Ramos (cell line): ENCODE results near the gene NEDD8.

Experiments used
- in situ Hi-C: fragments of 300-500 bp; cut with MboI; formaldehyde crosslinking; loops from one replicate; pipeline ENCODE4 v1.14.3; 2022; ENCODE audit warnings: low sequenced_read_pairs; ENCODE audit not compliant: unreplicated experiment

The NEDD8 gene

GRCh38 chr14:24250354-24250753 lies 18.2 kb upstream of the NEDD8 start:
- in situ Hi-C loops: no loop called here

DNA sequence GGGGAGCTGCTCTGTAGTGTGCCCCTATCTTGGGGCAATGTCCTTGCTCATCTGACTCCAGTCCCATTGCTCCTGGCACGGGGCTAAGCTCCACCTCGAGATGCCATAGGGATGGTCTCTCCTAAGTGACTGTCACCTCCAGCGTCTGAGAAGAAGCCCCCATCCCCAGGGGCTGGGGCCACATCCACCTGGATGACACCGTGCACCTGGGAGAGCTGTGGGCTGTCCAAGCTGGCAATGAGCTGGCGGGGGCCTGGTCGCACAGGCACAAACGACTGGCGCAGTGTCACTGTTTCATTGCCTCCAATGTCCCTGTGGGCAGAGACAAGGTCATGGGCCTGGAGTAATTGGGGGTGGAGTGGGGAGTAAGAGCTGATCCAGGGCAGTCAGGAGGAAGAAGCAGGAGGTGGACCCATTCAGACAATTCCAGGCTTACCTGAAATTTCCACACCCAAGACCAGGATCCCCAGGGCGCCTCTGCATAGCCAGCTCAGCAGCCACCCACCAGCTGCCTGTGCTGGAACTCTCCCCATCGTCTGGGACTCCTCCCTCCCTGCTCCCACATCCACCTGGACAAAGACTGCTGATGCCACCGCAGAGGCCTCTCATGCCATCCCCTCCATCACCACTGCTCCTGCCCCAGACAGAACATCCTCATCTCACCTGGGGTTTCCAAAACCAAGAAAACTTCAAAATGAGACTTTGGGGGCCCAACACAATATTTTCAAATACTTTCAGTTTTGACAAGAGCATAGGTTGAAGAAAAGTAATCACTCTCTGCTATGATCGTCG lies 17.3 kb upstream of the NEDD8 start:
- in situ Hi-C loops: loop anchor here (10.0 kb wide), 1 partner anchor 185 kb away; no protein-coding TSS in a partner anchor

DNA sequence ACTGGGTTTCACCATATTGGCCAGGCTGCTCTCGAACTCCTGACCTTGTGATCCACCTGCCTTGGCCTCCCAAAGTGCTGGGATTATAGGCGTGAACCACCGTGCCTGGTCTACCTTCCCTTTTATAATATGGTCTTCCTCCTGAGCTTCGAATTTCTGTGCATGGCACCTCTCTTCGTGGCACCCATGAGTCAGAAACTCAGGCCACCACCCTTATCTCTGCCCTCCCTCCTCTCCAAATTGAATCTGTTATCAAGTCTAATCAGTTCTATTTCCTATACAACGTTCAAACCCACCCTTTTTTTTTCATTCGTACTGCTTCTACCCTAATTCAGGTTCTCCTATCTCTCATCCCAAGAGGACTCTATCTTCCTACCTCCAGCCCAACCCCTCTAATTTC lies 15.3 kb upstream of the NEDD8 start:
- in situ Hi-C loops: loop anchor here (10.0 kb wide), 1 partner anchor 187 kb away; no protein-coding TSS in a partner anchor

DNA sequence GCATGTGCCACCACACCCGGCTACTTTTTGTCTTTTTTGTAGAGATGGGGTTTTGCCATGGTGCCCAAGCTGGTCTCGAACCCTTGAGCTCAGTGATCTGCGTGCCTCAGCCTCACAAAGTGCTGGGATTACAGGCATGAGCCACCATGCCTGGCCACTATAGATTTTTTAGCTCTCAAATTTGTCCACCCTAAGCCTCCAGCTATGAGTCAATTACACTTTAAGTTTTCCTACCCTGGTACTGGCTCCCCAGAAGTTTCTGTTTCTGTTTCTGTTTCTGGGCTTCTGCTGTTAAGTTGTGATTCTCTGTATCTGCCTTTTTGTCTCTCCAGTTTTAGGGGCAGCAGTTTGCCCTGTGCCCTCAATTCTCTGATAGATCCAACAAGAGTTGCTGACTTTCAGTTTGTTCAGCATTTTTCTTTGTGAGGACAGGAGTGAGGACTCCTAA lies 14.6 kb upstream of the NEDD8 start:
- in situ Hi-C loops: loop anchor here (10.0 kb wide), 1 partner anchor 188 kb away; no protein-coding TSS in a partner anchor

- in situ Hi-C loops: loop anchor here (10.0 kb wide), 1 partner anchor 189 kb away; no protein-coding TSS in a partner anchor
Observed at GRCh38 chr14:24245350-24245749, 13.2 kb upstream of the NEDD8 start.

GRCh38 chr14:24243336-24243836 lies 11.2 kb upstream of the NEDD8 start:
- in situ Hi-C loops: loop anchor here (5.0 to 10.0 kb wide), 2 partner anchors 54 to 191 kb away; partner anchors contain the start of genes DHRS1 and NOP9

GRCh38 chr14:24241829-24242443 lies 9.8 kb upstream of the NEDD8 start:
- in situ Hi-C loops: loop anchor here (5.0 to 10.0 kb wide), 2 partner anchors 55 to 193 kb away; partner anchors contain the start of genes DHRS1 and NOP9

DNA sequence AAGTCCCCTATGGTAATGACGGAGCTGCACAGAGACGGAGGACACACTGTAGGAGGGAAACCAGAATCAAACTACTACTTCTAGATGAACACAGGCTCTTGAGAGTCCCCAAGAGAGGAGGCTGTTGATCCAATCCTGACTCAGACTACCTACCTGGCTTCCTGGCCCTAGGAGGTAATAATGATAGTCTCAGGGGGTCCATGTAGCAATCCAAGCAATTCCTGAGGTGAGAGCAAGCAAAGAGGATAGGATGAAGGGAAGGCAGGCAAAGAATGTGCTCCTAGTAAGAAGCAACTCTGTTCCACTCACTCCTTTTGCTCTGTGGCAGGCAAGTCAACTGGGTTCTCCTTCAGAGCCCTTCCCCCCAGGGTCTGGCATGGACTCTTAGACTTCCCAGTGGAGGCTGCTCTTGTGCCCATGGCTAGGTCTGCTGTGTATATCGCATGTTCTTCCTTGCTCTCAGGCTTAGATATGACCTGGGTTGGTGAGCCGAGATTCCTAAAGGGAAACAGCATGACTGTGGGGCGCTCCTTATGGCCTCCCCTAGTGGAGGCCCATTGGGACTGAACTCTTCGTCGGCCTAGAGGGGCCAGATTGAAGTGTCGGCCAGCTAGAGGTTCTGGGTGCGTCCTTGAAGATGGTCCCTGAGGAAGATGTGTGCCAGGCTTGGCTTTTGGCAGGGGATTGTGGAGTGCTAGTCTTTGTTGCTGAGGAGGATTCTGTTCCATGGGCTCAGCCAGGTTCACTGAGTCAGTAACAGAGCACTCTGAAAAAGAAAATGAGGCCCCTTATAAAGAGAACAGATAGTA lies 8.1 kb upstream of the NEDD8 start:
- in situ Hi-C loops: loop anchor here (5.0 to 10.0 kb wide), 2 partner anchors 57 to 194 kb away; partner anchors contain the start of genes DHRS1 and NOP9

GRCh38 chr14:24238527-24239037 lies 6.4 kb upstream of the NEDD8 start:
- in situ Hi-C loops: no loop called here

DNA sequence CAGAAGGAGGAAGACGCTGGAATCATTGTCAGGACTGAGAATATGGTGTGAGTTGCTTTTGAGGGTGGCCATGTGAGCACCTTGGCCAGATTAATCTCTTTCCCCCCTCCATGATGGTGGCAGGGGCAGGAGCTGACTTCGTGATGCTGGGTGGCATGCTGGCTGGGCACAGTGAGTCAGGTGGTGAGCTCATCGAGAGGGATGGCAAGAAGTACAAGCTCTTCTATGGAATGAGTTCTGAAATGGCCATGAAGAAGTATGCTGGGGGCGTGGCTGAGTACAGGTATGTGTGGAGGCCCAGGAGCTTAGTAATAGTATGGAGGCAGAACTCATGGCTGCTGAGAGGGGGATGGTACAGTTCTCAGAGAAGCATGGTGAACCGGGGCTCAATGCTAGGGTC lies 6.0 kb upstream of the NEDD8 start:
- in situ Hi-C loops: no loop called here

GRCh38 chr14:24237463-24237955 lies 5.3 kb upstream of the NEDD8 start:
- in situ Hi-C loops: no loop called here

- in situ Hi-C loops: no loop called here
Observed at GRCh38 chr14:24236689-24237462, 4.7 kb upstream of the NEDD8 start.

- in situ Hi-C loops: no loop called here
Observed at GRCh38 chr14:24235804-24236688, 3.9 kb upstream of the NEDD8 start.

DNA sequence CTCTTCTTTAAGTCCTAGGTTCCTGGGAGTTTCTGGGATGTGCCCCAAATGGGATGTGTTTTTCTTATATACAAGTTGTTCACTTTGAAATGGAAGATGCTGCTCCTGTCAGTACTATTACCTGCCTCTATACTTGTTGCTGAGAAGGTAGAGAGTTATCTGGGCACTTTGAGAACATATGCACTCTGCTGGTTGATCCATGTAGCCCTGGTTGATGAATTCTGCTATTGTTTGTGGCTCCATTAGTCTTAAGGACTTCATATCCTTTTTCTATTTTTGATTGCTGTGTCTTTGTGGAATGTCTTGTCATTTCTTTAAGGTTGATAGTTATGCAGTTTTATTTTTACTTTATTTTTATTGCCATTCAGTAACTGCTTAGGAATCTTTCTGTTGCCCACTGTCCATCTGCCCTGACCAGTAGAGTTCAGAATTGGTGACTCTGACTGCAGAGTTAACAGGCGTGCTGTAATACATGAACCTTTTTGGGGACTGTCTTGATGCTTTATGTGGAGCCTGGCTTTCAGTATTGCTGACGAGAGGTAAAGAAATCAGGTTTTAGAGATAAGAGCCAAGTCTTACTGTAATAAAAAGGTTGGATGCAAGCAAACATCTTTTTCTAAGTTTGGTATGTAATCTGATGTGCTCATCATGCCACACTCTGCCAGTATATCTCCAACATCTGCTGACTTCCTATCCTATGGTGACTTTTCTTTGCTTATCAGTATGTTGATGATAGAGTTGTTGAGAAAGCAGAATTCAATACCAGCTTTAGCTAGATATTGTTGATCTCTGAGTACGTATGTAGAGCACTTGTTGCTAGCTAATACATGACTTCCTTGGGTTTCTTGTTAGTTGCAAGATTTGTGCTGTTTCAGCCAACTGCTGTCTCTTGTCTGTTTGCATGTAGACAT lies 2.2 kb upstream of the NEDD8 start:
- in situ Hi-C loops: no loop called here

DNA sequence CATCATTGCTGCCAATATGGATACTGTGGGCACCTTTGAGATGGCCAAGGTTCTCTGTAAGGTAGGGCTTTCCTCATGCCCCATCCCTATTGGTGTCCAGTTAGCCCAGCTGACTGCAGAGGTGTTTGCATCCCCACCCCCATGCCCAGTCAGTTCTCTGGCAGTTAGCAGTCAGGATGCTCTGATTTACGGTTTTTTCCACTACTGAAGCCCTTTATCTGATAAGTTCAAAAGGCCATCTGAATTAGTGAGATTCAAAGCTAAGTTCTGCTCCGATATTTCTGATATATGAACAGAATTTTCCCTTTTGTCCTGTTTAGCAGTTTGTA lies 1.3 kb upstream of the NEDD8 start:
- in situ Hi-C loops: no loop called here

GRCh38 chr14:24232645-24233537 lies 724 bp upstream of the NEDD8 start, which contains the start of gene GMPR2:
TSS of gene GMPR2 (plus strand) at chr14:24232929. CDS start at chr14:24233254, 325 bp downstream.
- in situ Hi-C loops: no loop called here
